ENCODE data around the gene NPFFR1.
"Not testable (repeated sequence)": the region's sequence is repeated elsewhere in the genome, so short reads cannot be mapped to it uniquely, and the experiment has no call there.

Gene NPFFR1

DNA sequence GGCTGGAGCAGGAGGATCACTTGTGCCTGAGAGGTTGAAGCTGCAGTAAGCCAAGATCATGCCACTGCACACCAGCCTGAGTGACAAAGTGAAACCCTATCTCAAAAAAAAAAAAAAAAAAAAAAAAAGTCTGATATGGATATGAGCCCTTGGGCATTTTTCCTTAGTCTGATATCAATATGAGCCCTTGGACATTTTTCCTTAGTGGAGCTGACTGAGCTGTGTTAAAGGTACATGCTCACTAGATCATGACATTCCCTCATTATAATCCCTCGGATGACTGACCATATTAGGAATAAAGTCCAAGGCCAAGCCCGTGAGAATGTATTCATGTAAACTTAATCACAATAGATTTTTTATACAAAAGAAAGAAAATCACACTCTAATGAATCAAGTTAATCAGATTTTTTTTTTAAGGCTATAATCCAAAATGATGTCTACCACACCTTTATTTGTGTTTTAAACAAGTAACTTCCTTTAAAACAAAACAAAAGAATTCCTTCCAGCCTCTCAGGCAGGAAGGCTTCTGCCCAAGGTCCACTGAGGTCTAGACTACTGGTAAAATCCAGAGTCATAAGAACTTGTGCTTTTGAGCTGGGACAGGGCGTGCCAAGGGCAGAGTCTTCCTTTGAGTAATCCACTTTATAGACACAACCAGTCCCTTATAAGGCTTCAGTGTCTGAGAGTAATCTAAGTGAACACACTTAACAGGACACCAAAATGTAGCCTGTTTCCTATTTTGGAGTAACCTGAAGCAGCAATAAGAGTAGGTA lies 56.1 kb downstream of the NPFFR1 start:
- Mint-ChIP-seq H3K9me3 (no peaks in the 10 kb centered on the region), H3K4me1 (peaks cover 6% of the 10 kb centered on the region), H3K27ac (peak overlapping the region in 2 of 3 experiments; percentile 63 to 77)

DNA sequence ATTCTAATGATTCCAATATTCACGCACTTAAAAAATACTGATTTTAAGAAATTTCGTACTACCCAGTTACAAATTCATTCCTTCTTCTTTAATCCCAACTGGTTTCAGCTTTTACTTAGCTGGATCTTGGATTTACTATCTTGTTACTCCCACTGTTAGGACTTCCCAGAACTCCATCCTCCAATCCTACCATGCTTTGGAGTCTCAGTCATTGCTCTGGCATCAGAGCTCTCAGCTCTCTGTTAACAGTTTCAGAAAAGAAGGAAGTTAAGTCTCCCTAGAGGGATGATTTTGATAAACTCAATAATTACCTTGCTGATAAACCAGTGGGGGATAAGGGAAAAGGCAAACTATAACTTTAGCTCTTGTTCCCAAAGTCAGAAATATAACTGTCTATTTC lies 60.1 kb downstream of the NPFFR1 start:
- Mint-ChIP-seq H3K27ac (no peak overlapping the region), H3K4me3 (no peak overlapping the region), H3K36me3 (ENCODE audit: low read depth) (peaks cover 2% of the 10 kb centered on the region), H3K9me3 (no peaks in the 10 kb centered on the region), H3K4me1 (peaks cover 6% of the 10 kb centered on the region), H3K27me3 (ENCODE audit: low read depth) (no peaks in the 10 kb centered on the region)
- TF ChIP-seq, protein P1, sequence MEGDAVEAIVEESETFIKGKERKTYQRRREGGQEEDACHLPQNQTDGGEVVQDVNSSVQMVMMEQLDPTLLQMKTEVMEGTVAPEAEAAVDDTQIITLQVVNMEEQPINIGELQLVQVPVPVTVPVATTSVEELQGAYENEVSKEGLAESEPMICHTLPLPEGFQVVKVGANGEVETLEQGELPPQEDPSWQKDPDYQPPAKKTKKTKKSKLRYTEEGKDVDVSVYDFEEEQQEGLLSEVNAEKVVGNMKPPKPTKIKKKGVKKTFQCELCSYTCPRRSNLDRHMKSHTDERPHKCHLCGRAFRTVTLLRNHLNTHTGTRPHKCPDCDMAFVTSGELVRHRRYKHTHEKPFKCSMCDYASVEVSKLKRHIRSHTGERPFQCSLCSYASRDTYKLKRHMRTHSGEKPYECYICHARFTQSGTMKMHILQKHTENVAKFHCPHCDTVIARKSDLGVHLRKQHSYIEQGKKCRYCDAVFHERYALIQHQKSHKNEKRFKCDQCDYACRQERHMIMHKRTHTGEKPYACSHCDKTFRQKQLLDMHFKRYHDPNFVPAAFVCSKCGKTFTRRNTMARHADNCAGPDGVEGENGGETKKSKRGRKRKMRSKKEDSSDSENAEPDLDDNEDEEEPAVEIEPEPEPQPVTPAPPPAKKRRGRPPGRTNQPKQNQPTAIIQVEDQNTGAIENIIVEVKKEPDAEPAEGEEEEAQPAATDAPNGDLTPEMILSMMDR (IDR thresholded peaks at IDR 0.05; ENCODE audit: unreplicated experiment in 3 of 3): no peak

More for the DNA sequence above, 56.1 kb downstream of the NPFFR1 start:
- H3K4me3 Mint-ChIP-seq: no peak overlapping the region
- H3K36me3 Mint-ChIP-seq (ENCODE audit: low read depth): peaks cover 11% of the 10 kb centered on the region
- no peaks in the 10 kb centered on the region for H3K27me3 Mint-ChIP-seq (ENCODE audit: low read depth)
- TF ChIP-seq, protein P1 (IDR thresholded peaks at IDR 0.05; ENCODE audit: unreplicated experiment in 3 of 3): no peak

DNA sequence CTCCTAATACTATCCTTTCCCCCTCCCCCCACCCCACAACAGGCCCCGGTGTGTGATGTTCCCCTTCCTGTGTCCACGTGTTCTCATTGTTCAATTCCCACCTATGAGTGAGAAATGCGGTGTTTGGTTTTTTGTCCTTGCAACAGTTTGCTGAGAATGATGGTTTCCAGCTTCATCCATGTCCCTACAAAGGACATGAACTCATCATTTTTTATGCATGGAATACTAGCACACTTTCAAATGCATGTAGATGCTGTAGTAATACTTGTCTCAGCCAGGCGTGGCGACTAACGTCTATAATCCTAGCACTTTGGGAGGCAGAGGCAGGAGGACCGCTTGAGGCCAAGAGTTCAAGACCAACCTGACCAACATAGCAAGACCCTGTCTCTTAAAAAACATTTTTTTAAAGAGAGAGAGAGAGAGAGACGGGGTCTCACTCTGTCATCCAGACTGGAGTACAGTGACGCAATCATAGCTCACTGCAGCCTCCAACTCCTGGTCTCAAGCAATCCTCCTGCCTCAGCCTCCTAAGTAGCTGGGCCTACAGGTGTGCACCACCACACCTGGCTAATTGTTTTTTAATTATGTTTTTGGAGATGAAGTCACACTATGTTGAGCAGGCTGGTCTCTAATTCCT lies 60.9 kb downstream of the NPFFR1 start:
- H3K36me3 Mint-ChIP-seq (ENCODE audit: low read depth); H3K27ac Mint-ChIP-seq; H3K9me3 Mint-ChIP-seq; H3K4me3 Mint-ChIP-seq; H3K4me1 Mint-ChIP-seq; H3K27me3 Mint-ChIP-seq (ENCODE audit: low read depth): not testable (repeated sequence)

DNA sequence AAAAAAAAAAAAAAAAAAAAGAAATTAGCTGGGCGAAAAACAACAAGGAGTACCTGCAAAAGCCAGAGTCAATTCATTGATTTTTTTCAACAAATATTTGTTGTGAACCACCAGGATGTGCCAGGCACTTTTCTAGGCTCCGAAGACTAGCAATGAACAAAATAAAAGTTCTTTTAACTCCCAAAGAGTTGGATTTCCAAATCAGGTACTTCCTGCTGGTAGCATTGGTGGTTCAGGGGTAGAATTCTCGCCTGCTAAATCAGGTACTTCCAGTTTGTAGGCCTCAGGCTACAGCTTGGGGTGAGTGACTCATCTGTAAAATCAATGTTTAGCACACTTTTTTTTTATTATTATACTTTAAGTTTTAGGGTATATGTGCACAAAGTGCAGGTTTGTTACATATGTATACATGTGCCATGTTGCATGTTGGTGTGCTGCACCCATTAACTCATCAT lies 61.4 kb downstream of the NPFFR1 start:
- Mint-ChIP-seq H3K27ac (no peak overlapping the region), H3K27me3 (ENCODE audit: low read depth) (no peaks in the 10 kb centered on the region), H3K4me3 (no peak overlapping the region), H3K9me3 (no peaks in the 10 kb centered on the region), H3K36me3 (ENCODE audit: low read depth) (peaks cover 4% of the 10 kb centered on the region), H3K4me1 (peaks cover 6% of the 10 kb centered on the region)
- TF ChIP-seq, protein P1 (IDR thresholded peaks at IDR 0.05; ENCODE audit: unreplicated experiment in 3 of 3): no peak

DNA sequence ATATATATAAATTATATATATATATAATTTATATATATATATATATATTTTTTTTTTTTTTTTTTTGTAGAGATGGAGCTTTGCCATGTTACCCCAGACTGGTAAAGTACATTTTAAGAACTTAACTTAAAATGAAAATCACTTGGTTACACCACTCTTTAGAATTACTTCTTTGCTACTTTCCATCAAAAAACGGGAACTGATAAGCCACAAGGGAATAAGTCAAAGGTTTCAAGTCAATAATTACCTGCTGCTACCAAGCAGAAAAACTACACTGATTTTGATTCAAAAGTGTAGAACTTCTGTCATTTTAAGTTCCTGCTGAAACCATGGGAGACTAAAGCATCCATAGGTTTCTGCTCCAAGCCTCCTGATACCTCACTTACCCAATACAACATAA lies 62.8 kb downstream of the NPFFR1 start:
- H3K27me3 Mint-ChIP-seq (ENCODE audit: low read depth): no peaks in the 10 kb centered on the region
- no peak overlapping the region for H3K4me3 Mint-ChIP-seq
- H3K9me3 Mint-ChIP-seq: no peaks in the 10 kb centered on the region
- TF ChIP-seq, protein P1 (IDR thresholded peaks at IDR 0.05; ENCODE audit: unreplicated experiment in 3 of 3): no peak
- H3K27ac Mint-ChIP-seq: no peak overlapping the region
- H3K4me1 Mint-ChIP-seq: peaks cover 6% of the 10 kb centered on the region
- H3K36me3 Mint-ChIP-seq (ENCODE audit: low read depth): peaks cover 5% of the 10 kb centered on the region

DNA sequence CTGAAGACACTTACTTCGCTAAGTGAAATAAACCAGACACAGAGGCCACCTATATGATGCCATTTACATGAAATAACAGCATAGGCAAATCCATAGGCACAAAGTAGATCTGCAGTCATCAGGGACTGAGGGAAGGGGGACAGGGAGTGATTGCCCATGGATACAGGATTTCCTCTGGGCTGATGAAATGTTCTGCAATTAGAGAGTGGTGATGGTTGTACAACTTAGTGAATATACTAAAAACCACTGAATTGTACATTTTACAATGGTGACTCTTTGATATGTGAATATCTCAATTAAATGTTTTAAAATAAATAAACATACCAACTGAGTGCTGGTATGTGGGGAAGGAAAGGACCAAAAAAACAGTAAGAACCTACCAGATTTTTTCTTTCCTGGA lies 70.9 kb downstream of the NPFFR1 start:
- Mint-ChIP-seq H3K27me3 (ENCODE audit: low read depth) (no peaks in the 10 kb centered on the region), H3K4me1 (no peaks in the 10 kb centered on the region), H3K36me3 (ENCODE audit: low read depth) (peaks cover 41% of the 10 kb centered on the region), H3K4me3 (no peak overlapping the region), H3K27ac (no peak overlapping the region), H3K9me3 (no peaks in the 10 kb centered on the region)
- TF ChIP-seq, protein P1 (IDR thresholded peaks at IDR 0.05; ENCODE audit: unreplicated experiment in 3 of 3): no peak

All from nephron (organoid).